NCI-H2081 (cell line): Measurements from ENCODE around the gene JTB.

Source experiments
- DNase-seq, 2 experiments: peaks; one replicate each; lab custom pipeline; 2025; lab: John Stamatoyannopoulos, UW

JTB gene

DNA sequence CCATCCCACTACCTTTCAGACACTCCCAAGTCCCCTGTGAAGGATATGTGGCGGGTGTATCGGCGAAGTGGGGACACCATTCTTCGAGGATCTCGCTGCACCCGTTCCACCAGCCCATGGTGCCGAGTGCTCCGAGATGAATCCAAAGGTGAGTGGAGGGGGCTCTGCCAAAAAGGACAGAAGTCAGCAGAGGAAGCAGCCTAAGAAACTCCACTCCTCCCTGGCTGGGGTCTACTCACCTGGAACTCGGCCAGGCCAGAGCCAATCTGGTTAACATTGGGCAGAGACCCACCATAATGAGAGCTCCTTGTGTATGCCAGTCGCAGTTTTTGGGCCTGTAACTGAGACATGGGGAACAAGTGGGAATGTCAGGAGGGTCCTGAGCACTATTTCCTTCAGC, 22.6 kb downstream of the JTB start:
- no peak for DNase-seq

- no peak for DNase-seq
These were observed 23.6 kb downstream of the JTB start for GRCh38 chr1:153953859-153954365.

DNA sequence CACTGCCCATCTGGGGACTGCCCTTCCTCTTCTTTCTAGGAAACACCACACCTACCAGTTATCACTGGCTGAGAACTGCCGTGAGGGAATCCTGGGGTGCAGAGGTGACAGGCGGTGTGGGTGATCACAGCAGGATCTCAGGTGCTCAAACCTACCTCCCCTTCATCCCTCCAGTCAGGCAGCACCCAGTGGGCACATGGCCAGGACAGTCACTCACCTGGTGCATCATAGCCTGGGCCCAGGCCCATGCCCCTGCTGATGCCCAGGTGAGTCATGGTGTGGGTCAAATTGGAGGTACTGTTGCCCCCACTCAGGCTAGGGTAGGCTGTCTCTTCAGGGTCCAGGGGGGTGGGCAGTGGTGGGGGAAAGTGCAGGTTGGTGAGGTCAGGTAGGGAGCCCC, 25.7 kb downstream of the JTB start:
- DNase-seq = no peak

- DNase-seq = no peak
These were observed 26.3 kb downstream of the JTB start for GRCh38 chr1:153951183-153951582.

GRCh38 chr1:153946622-153947241, 30.7 kb downstream of the JTB start, which contains the start of gene DENND4B:
Gene DENND4B (minus strand): TSS chr1:153946718. CDS start chr1:153944374, 2,344 bp downstream.
- DNase-seq = peak; percentile 78 to 84

DNA sequence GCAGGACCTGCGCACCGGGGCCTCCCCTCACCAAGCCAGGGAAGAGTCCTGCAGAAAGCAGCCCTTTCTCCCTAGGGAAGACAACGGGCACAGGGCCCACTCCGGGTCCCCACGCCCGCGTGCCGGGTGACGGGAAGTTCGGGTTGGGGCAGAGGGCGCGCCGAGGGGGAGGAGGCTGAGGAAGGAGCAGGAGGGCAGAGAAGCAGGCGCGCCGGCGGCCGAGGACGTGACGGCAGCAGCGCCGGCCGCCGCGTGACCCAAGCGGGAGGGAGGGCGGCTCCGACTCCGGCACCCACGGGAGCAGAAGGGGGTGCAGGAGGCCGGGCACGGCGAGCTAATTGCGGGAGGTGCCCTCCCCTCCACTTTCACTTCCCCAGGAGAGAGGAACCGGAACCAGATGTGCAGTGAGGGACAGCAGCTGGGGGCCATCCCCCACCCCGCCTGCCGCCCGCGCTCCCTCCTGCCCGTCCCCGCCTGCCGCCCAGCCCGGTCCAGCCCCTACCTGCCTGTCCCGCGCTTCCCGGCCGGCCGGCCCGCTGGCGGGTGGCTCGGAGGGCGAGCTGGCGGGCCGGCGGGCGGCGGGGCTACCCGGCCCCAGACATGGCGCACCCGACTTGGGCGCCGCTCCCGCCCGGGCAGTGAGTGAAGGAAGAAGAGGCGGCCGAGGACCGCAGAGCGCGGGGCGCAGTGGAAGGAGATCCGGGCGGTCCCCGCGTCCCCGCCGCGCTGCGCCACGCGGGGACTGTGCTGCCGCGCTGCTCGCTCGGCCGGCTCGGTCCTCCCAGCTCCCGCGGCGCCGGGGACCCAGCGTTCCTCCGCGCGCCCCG, 31.5 kb downstream of the JTB start:
- peak; percentile 54 to 59 for DNase-seq

DNA sequence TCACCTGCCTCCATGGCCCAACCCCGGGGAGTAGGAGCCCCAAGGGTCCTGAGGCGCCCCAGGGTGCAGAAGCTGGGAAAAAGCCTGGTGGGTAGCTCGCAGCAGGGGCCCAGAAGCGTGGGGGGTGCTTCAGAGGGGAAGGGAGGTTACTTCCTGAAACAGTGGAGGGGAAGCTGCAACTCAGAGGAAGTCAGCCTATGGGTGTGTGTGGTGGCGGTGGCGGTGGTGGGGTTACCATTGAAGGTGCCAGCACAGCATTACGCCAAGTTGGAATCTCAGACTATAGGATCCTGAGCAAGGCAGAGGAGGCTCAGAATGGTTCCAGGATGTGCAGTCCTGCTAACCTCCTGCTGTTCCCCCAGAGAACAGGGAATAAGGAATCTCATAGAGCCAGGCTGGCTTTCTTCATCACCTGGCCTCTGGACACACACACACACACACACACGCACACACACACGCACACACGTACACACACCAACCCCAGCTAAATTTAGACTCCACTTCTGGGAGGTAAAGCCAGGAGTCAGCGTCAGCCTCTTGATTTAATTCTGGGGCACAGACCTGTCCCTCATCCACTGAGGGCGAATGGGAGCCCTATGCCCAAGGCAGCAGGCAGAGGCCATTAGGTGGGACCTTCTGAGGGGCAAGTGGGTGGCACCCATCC, 32.2 kb downstream of the JTB start:
- peak in 1 of 2 experiments; percentile 56 for DNase-seq

DNA sequence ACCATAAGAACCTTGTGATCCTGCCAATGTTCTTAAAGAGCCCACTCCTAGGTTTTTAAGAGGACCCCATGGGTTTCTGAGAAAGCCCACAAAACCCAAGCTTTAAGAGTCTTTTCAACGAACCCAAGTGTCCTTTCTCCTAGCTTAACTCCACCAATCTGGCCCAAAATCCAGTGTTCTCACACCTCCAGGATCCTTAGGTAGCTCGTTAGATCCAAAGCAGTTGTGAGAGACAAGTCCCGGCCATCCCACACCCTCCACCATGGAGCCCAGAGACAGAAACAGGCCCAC, 32.7 kb downstream of the JTB start:
- no peak for DNase-seq

DNA sequence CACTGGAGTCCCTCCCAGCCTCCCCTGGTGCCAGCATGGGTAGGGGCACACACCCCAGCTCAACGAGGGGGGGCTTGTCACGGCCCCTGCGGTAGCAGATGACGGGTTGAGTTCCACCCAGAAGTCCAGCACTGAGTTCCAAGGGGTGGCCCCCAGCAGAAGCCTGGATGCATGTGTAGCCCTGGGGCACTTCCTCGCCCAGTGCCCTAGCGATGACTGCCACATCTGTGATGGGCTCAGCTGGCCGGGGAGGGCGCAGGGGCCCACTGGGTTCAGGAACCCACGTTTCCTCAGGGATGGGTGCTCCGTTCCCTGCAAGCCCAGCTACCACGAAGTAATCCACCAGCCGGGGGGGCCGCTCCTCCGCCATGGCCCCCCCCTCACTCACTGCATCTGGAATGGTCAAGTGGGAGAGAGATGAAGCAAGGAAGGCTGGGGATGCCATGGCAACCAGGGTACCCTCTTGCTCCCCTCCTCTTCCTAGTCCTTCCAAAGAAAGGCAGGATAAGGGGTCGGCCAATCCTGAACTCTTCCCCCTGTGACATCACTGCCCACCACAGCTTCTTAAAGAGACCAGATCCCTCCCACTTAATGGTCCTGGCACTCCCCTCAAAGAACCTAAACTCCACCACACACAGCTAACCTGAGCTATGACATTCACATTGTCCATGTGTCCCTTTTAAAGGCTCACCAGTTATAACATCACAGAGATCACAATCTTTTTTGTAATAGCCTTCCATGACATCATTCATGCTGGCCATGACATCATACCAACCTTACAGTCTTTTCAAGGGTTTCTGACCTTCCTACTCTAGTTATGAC, 33.3 kb downstream of the JTB start:
- DNase-seq = no peak

DNA sequence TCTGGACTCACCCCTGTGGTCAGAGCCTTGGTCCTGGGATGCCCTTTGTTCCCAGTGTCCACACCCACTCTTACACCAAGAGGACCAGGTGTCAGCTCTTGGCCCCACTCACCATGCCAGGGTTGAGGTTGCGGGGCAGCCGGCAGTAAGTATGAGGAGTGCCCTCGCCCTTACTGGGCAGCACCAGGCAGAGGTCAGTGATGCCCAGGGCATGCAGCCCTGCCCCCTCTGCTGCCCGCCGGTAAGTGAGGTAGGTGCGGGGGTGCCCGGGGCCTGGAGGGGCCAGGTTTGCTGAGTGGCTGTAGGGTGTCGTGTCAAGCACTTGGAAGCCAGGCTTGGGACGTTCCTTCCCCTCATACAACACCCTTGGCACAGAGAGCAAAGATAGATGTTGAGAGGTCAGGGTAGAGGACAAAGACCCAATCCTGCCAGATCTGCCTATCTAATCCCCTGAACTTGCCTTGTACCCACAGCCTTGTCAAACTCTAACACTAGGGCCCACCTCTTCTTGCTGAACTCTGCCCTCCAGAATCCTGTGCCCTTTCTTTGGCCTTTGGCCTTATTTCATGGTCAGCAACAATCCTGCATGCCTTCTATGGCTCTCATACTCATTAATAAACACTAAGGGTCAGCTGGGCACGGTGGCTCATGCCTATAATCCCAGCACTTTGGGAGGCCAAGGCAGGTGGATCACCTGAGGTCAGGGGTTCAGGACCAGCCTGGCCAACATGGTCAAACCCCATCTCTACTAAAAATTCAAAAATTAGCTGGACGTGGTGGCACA, 34.5 kb downstream of the JTB start:
- no peak for DNase-seq

GRCh38 chr1:153941826-153942725, 35.4 kb downstream of the JTB start:
- DNase-seq = no peak

DNA sequence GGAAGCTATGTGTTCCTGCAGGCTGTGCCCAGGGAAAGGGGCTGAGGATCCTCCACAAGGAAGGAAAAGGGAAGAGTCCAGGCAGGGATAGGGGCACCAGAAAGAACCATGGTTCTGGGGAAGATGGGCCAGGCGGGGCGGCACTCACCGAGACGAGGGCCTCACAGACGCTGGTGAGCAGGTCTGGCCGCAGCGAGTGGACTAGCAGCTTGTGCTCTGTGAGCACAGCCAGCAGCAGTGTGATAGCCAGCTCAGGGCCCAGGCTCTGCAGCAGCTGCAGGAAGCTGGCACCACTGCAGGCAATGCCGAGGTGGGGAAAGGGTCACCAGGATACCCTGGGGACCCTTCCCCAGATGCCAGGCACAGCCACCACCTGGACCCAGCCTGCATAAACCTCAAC, 36.7 kb downstream of the JTB start:
- no peak for DNase-seq

GRCh38 chr1:153939476-153939875, 38.0 kb downstream of the JTB start:
- DNase-seq = no peak

GRCh38 chr1:153938996-153939395, 38.5 kb downstream of the JTB start:
- DNase-seq = no peak

- DNase-seq = no peak
These were observed 40.1 kb downstream of the JTB start for GRCh38 chr1:153937331-153937730.

GRCh38 chr1:153936011-153936802, 41.3 kb downstream of the JTB start:
- DNase-seq = no peak

- no peak for DNase-seq
These were observed 42.7 kb downstream of the JTB start for GRCh38 chr1:153934746-153935145.

DNA sequence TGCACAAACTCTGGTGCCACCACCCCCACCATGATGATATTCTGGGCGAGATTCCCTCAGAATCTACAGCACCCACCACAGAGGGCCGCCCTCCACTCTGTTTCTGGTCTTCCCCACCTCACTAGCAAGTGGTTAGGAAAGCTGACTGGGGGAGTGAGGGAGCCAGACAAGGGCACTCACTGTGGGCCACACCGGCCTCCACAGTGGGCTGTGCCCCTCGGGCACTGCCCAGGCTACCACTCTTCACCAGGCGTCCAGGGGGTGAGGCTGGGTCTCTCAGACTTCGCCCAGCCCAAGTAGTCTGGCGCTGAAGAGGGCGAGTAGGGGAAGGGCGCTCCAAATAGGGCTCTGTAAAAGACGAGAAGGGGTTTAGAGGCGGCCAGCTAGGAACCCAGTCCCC, 43.5 kb downstream of the JTB start:
- no peak for DNase-seq

- DNase-seq = no peak
These were observed 44.0 kb downstream of the JTB start for GRCh38 chr1:153933430-153933829.
